HG02840 (cell line): ENCODE measurements around the gene MALL.
"Not testable (repeated sequence)": the region's sequence is repeated elsewhere in the genome, so short reads cannot be mapped to it uniquely, and the experiment has no call there.

Experiments used
- ATAC-seq: cut with Tn5 transposase; IDR thresholded peaks from one replicate; pipeline ENCODE4 v1.9.1; 2021; ENCODE audit warnings: mild to moderate bottlenecking, moderate library complexity, moderate number of reproducible peaks; ENCODE audit not compliant: unreplicated experiment, low FRiP score

Gene MALL

DNA sequence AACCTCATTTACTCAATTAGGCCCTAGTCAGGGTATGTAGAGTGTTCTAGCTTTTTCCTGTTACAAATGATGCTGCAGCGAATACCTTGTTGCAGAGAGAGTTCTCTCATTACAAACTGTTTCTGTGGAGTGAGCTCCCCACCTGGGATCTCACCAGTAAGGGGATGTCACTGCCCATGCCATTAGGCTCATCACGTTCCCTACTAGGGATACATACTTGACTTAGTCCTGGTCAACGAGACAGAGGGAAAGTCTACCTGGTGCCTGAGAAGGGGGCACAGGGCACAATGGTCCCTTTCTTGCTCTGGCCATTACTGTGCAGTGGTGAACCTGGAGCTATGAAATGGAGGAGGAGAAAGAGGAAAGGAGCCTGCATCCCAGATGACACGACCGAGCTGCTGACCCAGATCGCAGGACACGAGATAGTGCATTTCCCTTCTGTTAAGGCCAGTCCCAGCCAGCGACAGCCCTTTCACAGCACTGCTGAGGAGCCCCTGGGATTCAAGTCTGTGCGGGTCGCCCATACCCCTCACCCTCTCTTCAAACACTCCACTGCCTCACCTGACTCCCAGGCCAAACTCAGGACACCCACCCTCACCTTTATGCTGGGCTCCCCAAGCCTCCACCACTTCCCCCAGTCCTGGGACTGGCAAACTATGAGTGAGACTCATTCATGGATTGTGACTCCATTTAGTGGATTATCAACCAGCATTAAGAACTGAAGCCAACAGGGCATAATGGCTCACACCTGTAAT, 16.0 kb downstream of the MALL start:
- no peak for ATAC-seq

DNA sequence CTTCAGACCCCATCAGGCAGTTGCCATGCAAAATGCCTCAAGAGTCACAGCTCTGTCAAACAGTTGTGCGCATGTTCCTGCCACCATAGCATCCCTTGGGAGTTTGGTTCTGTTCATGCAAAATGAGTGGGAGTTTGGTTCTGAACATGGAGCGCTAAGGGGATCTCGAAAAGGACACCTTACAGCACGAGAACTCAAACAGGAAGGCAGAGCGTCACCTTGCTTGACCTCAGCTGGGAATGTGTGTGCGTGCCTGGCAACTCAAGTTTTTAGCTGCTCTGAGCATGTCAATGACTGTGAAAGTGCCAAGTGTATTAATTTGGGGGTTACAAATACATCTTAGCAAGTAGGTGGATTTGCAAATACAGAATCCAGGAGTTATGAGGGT, 16.6 kb downstream of the MALL start:
- ATAC-seq, result no peak

- no peak for ATAC-seq
Observed at GRCh38 chr2:110097506-110098220, 18.0 kb downstream of the MALL start.

GRCh38 chr2:110095994-110096633, 19.5 kb downstream of the MALL start:
- ATAC-seq, result no peak

DNA sequence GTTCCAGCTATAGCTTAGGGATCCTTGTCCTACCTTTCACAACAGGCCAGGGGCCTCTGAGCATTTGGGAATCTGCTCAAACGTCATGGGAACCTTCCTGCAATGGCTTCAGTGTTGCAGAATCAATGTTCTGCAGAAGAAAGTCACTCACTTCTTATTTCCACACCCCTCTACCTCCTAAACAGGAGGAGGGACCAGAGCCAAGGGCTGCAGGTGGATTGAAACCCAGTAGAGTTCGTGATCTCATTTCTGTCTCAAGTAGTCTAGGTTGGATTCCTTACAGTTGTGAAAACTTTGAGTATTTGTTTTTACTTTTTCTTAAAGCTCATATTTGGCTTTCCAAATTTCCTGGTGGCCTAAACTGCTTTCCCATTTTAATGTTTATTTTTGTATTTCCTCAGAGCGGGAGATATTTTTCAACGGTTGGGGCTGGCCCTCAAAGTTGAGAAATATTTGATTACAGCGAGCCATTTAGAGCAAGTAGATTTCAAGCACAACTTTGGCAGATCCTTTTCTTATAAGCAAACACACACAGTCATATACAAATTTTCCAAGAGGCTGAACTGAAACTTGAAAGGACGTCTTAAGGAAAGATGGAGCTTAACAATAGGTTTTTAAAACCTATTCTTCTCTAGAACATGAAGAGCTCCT, 20.6 kb downstream of the MALL start:
- not testable (repeated sequence) for ATAC-seq

GRCh38 chr2:110093924-110094323, 21.7 kb downstream of the MALL start:
- not testable (repeated sequence) for ATAC-seq

DNA sequence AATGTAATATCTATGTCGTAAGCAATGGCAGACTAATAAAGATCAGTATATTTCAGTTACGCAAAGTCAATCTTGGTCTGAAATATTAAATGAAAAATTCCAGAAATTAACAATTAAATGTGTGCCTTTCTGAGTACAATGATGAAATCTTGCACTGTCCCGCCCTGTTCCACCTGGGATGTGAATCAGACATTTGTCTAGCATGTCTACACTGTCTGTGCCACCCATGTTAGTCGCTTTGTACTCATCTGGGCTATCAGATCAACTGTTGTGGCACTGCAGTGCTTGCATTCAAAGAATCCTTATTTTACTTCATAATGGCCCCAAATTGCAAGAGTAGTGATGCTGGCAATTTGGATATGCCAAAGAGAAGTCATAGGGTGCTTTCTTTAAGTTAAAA, 25.5 kb downstream of the MALL start:
- not testable (repeated sequence) for ATAC-seq

DNA sequence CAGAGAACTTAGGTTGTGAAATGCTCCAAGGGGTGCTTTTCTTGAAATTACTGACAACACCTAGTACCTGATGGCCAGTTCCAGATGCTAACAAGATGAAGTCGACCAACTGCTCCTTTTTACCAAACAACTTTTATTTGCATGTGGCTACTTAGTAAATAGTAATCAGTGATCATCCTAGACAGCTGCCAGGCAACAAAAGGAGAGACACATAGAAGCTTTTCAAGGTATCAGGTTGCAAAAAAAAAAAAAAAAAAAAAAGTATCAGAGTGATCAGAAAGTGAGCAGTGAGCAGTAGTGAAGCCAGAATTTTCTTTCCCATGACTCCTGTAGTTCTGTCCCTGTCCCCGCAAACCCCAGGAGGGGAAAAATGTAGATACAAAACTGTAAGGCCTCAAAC, 31.9 kb downstream of the MALL start:
- ATAC-seq, result not testable (repeated sequence)

GRCh38 chr2:110083162-110083561, 32.5 kb downstream of the MALL start:
- not testable (repeated sequence) for ATAC-seq

DNA sequence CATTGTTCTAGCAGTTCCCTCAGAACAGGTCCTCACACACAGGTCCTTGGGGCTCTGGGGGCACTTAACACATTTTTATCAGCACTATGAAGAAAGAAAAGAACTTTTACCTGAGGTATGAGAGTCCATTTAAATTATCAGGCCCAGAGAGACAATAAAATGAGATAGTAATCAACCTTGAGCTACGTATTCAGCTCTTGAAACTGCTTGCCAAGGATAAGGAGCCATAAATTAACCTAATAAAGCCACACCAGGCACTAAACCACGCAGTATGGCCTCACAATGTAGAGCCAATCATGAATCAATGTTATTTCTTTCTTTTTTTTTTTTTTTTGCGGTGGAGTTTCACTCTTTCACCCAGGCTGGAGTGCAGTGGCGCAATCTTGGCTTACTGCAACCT, 37.5 kb downstream of the MALL start:
- not testable (repeated sequence) for ATAC-seq

DNA sequence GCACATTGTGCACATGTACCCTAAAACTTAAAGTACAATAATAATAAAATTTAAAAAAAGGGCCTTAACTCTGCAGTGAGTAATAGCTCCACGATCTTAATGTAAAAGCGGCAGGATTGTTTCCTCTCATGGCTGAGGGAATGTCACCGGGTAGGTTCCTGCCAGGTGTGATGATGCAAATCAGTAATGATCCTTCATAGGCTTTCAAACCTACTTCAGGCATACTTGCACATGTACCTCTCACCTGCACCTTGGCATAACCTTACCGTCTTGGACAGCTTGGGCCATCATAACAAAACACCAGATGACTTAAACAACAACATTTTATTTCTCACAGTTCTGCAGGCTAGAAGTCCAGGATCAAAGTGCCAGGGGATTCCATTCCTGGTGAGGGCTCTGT, 39.7 kb downstream of the MALL start:
- not testable (repeated sequence) for ATAC-seq

- not testable (repeated sequence) for ATAC-seq
Observed at GRCh38 chr2:110069869-110070268, 45.8 kb downstream of the MALL start.

- ATAC-seq, result not testable (repeated sequence)
Observed at GRCh38 chr2:110068153-110068552, 47.5 kb downstream of the MALL start.

DNA sequence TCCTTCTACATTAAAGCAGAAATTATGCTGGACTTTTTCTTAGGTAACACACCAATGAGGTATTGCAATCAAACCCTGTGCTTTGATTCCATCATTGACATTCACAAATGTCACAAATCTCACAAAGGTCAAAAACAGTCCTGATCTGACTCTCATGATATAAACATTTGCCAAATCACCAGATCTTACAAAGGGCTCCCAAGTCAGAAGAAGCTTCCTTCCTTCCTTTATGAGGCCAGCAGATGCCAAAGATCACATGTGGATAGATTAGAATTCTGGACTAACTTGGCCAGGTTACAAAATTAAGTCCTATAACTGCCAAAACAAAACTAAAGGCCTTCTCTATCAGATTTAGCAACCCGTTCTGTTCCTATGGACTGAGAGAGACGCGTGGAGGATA, 53.3 kb downstream of the MALL start:
- ATAC-seq, result not testable (repeated sequence)

- ATAC-seq, result not testable (repeated sequence)
Observed at GRCh38 chr2:110060550-110060949, 55.1 kb downstream of the MALL start.

DNA sequence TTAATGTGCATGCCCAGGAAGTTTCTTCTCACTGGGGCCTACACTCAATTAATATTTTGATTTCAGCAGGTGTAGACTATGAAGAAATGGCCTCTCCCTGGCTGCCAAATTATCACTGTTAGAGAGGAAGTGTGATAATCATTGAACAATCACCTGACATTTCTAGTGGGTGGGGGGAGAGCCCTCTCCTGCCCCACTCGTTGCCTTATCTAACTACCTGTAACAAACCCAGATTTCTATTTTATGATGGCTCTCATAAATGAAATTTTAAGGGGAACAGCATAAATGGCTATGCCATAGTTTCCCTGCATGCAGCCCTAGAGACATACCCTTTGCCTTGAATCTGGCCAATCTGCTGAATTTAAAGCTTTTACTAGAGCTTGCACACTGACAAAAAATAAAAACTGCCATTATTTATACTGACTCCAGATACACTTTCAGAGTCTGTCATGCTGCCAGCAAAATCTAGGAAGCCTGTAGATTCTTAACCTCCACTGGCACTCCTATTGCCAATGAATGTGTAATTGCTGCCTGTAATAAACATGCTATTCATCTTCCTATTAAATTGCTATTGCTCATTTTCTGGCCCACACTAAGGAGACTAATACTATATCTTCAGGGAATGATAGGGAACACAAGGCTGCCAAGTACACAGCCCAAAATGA, 55.8 kb downstream of the MALL start:
- not testable (repeated sequence) for ATAC-seq

DNA sequence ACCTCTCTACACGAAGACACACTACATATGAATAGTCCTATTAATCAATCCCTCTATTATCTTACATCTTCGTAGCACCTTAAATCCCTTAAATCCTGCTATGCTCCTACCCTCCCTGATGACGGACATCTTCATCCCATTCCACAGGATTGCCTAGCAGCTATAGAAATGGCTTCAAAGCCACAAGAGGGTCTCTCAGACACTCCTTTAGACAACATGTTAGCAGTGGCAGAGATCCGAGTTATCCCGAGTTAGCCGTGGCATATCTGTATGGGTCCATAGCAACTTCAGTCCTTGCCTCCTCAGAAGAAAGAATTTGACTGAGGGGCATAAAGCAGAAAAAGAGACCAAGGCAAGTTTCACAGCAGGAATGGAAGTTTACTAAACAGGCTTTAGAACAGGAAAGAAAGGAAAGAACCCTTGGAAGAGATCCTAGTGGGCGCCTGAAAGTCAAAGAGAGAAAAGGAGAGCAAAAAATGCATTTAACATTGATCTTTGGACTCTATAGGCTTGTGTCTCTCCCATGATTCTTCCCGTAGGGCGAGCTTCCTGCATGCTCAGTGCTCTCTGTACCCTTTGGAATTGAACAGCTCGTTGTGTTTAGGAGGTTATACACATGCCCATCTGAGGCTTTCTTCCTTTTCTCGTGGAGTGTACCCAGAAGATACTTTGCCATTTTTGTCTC, 56.5 kb downstream of the MALL start:
- ATAC-seq, result not testable (repeated sequence)

DNA sequence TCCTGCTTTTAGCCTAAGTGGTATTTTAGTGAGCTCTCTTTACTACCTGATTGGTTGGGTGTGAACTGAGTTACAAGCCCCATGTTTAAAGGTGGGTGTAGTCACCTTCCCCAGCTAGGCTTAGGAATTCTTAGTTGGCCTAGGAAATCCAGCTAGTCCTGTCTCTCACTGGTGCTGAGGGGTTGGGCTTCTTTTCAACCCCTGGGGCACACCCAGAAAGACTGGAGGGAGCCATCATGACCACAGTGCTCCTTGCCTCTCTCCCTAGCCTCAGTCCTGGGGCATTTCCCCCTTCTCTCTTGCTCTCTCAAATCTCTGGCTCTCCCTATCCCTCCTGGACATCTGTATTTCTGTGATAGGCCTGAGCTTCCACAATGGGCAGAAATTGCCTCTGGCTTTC, 57.6 kb downstream of the MALL start:
- not testable (repeated sequence) for ATAC-seq

GRCh38 chr2:110055819-110056408, 59.7 kb downstream of the MALL start:
- ATAC-seq, result not testable (repeated sequence)
